NCI-H446 treated with DMSO at 0.1 percent for 48 hours (cell line): ENCODE data around the gene MIEN1.
"Not testable (repeated sequence)": the region's sequence is repeated elsewhere in the genome, so short reads cannot be mapped to it uniquely, and the experiment has no call there.

Experiments used
- DNase-seq: peaks from one replicate; lab custom pipeline; 2025; lab: John Stamatoyannopoulos, UW

Gene MIEN1

GRCh38 chr17:39755554-39756379 is 25.4 kb upstream of the MIEN1 start:
- DNase-seq, result no peak

- DNase-seq, result no peak
Measured at GRCh38 chr17:39754958-39755553, 24.7 kb upstream of the MIEN1 start.

GRCh38 chr17:39754161-39754957 is 24.0 kb upstream of the MIEN1 start:
- no peak for DNase-seq

DNA sequence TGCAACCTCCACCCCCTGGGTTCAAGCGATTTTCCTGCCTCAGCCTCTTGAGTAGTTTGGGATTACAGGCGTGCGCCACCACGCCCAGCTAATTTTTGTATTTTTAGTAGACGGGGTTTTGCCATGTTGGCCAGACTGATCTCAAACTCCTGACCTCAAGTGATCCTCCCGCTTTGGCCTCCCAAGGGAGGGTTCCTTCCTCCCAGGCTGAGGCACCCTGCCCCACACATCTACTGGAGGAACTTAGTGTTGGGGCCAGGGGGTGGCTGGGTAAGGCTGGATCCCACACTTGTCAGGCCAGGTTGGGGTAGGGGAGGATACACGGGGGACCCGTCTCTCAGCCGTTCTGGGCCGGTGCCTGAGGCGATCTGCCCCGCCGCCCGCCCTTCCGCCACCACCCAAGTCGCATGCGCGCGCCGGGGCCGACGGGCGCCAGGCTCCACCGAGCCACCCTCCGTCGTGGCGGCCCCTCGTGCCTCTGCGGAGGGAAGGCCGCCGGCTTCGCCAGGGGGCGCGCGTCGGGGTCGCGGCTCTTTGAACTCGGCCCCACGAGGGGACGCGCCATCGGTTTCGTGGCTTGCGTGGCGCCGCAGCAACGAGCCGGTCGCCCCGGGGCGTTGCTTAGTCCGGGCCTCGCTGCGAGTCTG is 23.3 kb upstream of the MIEN1 start:
- DNase-seq, result no peak

DNA sequence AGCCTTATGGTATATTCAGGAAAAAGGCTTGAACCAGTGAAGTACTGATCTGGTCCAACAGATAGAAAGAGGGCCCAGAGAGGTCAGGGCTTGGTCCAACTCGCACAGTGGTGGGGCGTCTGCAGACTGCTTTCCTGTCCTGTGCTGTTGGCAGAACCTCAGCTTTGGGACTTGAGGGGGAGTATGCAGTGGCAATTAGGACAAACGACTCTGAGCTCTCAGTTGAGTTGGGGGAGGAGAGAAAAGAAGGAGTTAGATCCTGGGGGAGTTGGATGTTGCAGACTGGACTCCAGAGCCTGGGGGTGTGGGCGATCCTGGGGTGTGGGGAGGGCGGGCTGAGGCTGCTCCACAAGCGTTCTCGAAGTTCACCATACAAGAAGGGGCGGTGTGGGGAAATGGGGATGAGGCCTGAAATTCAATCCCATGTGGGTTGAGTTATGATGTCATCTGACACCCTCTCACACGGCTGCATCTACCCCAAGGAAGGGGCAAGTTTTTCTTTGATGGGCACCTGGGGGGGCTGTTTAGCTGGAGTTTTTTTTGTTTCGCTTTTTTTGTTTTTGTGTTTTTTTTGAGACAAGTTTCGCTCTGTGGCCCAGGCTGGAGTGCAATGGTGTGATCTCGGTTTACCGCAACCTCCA is 22.0 kb upstream of the MIEN1 start:
- DNase-seq, result no peak

GRCh38 chr17:39751637-39752036 is 21.3 kb upstream of the MIEN1 start:
- DNase-seq, result no peak

DNA sequence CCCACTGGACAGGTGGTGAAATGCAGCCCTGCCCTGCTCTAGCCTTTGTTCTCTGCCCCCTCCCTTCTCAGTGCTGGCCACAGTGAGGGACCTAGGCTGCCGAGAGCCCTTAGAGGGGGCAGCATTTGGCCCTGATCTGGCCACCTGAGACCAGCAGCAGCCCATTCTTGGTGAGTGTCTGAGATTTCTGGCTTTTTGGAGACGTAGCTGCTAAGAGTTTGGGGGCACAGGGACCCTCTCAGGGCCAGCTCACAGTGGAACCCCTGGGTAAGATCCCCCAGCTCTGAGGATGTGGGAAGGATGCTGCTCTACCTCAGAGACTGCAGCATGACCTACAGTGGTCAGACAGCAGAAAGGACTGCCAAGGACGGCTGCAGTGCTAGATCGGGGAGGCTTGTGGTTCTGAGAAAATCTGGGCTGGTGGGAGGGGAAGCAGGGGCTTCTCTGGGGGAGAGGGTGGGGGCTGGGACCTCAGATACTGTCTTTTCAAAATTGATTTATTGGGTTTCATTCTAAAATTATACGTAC is 20.7 kb upstream of the MIEN1 start:
- no peak for DNase-seq

GRCh38 chr17:39750131-39751015 is 20.0 kb upstream of the MIEN1 start:
- no peak for DNase-seq

DNA sequence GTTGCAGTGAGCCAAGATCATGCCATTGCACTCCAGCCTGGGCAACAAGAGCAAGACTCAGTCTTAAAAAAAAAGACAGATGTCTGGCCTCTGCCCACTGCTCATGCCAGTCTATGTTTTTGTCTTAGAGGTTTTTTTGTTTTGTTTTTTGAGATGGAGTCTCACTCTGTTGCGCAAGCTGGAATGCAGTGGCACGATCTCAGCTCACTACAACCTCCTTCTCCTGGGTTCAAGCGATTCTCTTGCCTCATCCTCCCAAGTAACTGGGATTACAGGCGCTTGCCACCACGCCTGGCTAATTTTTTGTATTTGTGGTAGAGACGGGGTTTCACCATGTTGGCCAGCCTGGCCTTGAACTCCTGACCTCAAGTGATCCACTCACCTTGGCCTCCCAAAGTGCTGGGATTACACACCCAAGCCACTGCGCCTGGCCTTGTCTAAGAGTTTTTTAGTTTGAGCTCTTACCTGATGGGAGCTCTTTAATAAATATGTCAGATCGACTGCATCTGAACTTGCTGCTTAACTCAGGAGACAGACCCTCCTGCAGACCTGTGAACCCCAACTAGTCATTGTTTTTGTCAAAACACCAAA is 18.2 kb upstream of the MIEN1 start:
- DNase-seq, result not testable (repeated sequence)

DNA sequence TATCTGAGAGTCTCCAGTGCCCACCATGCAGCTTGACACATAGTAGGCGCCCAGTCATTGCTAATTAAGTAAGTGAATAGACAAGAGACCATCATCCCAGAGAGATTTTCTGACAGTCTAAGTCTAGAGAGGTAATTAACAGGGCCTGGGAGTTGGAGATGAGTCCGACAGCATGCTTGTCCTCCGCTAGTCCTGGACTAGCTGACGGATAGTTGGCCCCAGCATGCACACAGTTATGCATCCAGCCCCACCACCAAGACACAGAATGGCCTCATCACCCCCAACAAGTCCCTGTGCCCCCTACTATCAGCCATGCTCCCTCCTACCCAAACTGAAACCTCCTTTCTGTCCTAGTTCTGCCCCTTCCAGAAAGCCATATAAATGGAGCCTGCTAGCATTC is 17.4 kb upstream of the MIEN1 start:
- DNase-seq, result no peak

DNA sequence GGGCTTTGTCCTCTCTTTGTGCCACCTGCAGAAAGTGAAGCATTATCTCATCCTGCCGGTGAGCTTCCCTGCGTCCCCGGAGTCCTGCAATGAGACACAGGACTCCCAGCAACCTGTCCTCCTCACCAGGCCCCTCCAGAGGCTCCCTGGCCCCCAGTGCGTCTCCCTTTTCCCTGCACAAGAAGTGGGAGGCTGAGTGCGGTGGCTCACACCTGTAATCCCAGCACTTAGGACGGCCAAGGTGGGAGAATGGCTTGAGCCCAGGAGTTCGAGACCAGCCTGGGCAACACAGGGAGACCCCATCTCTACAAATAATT is 15.8 kb upstream of the MIEN1 start:
- DNase-seq, result no peak

DNA sequence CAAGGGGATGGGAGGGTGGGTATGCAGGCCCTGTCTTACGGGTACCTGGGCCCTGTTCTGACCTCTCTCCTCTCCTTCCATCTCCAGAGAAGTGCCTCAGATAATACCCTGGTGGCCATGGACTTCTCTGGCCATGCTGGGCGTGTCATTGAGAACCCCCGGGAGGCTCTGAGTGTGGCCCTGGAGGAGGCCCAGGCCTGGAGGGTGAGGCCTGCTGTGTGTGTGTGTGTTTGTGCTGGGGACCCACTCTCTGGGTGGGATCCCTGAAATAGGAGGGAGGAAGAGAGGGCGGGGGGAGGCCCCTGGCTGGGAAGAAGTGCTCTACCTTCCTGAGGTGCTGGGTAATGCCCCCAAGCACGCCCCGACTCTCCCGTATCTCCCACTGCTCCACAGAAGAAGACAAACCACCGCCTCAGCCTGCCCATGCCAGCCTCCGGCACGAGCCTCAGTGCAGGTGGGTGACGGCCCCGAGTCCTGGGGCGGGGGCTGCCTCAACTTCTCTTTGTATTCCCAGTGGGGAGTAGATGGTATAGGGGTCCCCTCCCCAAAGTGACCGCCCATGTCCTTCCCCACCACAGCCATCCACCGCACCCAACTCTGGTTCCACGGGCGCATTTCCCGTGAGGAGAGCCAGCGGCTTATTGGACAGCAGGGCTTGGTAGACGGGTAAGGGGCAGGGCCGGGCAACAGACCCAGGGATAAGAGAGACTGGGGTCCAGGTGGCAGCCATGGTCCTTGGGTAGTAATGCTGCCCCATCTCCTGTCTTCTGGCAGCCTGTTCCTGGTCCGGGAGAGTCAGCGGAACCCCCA is 15.2 kb upstream of the MIEN1 start:
- DNase-seq, result no peak

DNA sequence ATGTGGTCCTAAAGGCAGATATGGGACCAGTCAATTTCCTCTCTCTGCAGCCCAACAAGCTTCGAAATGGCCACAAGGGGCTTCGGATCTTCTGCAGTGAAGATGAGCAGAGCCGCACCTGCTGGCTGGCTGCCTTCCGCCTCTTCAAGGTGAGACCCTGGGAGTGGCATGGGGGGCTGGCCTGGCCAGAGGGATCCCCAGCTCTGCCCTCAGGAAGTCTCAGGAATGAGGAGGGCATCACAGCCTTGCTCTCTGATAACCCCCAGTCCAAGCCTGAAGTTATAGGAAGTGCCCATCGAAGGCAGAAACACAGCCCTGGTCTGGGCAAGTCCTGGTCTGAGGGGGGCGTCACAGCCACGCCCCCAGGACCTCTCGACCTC is 14.5 kb upstream of the MIEN1 start:
- DNase-seq, result no peak

- DNase-seq, result no peak
Measured at GRCh38 chr17:39744075-39744835, 13.9 kb upstream of the MIEN1 start.

DNA sequence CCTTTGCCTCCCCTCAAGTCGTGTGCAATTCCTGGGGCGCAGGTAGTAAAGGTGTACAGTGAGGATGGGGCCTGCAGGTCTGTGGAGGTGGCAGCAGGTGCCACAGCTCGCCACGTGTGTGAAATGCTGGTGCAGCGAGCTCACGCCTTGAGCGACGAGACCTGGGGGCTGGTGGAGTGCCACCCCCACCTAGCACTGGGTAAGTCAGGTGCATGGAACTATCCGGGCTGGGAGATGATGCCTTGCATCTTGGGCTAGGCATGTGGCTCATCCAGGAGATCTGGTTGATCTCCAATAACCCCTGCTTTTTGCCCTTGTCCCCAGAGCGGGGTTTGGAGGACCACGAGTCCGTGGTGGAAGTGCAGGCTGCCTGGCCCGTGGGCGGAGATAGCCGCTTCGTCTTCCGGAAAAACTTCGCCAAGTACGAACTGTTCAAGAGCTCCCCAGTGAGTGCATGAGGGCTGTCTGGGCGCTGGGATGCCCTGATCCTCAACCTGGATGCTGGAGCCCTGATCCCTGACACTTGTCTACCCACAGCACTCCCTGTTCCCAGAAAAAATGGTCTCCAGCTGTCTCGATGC is 12.6 kb upstream of the MIEN1 start:
- no peak for DNase-seq

DNA sequence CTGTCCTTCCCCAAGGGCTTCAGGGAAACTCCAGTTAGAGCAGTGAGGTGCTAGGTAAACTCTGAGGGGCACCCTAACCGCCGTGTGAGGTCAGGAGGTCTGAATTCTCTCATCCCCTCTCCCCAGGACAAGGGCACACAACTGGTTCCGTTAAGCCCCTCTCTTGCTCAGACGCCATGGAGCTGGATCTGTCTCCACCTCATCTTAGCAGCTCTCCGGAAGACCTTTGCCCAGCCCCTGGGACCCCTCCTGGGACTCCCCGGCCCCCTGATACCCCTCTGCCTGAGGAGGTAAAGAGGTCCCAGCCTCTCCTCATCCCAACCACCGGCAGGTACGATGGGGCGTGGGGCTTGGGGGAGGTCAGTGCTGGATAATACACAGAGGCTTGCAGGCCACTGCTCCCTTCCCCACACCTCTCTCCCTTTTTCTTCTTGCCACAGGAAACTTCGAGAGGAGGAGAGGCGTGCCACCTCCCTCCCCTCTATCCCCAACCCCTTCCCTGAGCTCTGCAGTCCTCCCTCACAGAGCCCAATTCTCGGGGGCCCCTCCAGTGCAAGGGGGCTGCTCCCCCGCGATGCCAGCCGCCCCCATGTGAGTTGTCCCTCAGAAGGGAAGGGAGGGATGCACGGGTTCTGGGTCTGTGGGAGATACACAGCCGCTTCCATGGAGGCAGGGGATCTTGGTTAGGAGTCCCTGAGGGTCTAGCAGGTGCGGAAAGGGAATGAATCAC is 12.0 kb upstream of the MIEN1 start:
- DNase-seq, result no peak

GRCh38 chr17:39740357-39741111 is 10.2 kb upstream of the MIEN1 start:
- DNase-seq, result no peak
